Panc1 (cell line): ENCODE measurements around the gene PSMD6. TPM values are rescaled to one million over a fixed set of nuclear protein-coding genes. Genes with fewer than 3 reads are reported as not detected.

Source experiments
- ATAC-seq: fragments of 200-7000 bp; cut with Tn5 transposase; 2 replicates; pipeline ENCODE4 v1.9.1; 2020; ENCODE audit warnings: mild to moderate bottlenecking, moderate library complexity
- BruUV-seq: library from RNA; stranded (reverse); fragments of 400-500 nt; replicated peaks from 2 replicates; lab custom pipeline; 2021; lab: Mats Ljungman, UMichigan
- CTCF ChIA-PET: fragments of 300-600 bp; sonication (Branson Sonifier 250); formaldehyde crosslinking; loops from one replicate; lab custom pipeline; 2022; ENCODE audit warnings: antibody characterized with exemption; lab: Charles Lee
- POLR2A ChIA-PET: fragments of 300-600 bp; sonication (Branson Sonifier 250); formaldehyde crosslinking; loops from one replicate; lab custom pipeline; 2022; ENCODE audit warnings: antibody characterized with exemption; lab: Charles Lee
- DNase-seq: peaks from one replicate; pipeline ENCODE4 v3.0.0-alpha.2; 2010; ENCODE audit warnings: low read depth, low spot score
- H3K27ac ChIP-seq: 2 replicates; pipeline ENCODE4 v1.5.1; 2011; ENCODE audit warnings: mild to moderate bottlenecking, low read length, inconsistent platforms
- H3K27me3 ChIP-seq: fragments of 200-500 bp; sonication (Bioruptor generic); 2 replicates; pipeline ENCODE4 v1.6.0; 2014; ENCODE audit warnings: low read length, inconsistent platforms; ENCODE audit not compliant: control insufficient read depth, insufficient read depth
- H3K36me3 ChIP-seq: fragments of 200-500 bp; sonication (Bioruptor generic); 2 replicates; pipeline ENCODE4 v1.5.1; 2014; ENCODE audit warnings: inconsistent platforms, mild to moderate bottlenecking, low read length, moderate library complexity; ENCODE audit not compliant: control insufficient read depth, insufficient read depth
- H3K4me1 ChIP-seq: 2 replicates; pipeline ENCODE4 v1.5.1; 2011; ENCODE audit warnings: inconsistent platforms, mild to moderate bottlenecking, low read length, moderate library complexity; ENCODE audit not compliant: control insufficient read depth, insufficient read depth
- H3K4me3 ChIP-seq, 2 experiments: 2 replicates each; pipeline ENCODE4 v1.5.1; 2011 to 2012; ENCODE audit warnings: low read depth in 2 of 2, low read length in 2 of 2, mild to moderate bottlenecking in 2 of 2, inconsistent platforms in 1 of 2, moderate library complexity in 1 of 2
- H3K9me3 ChIP-seq: fragments of 200-500 bp; sonication (Bioruptor generic); 2 replicates; pipeline ENCODE4 v1.5.1; 2014; ENCODE audit warnings: low read depth, mild to moderate bottlenecking, inconsistent platforms, low read length, moderate library complexity; ENCODE audit not compliant: control insufficient read depth, insufficient read depth
- CTCF ChIP-seq: fragments of 450-650 bp; IDR thresholded peaks from 2 replicates; pipeline ENCODE4 v1.5.1; 2017; ENCODE audit warnings: mild to moderate bottlenecking
- POLR2AphosphoS5 ChIP-seq: IDR thresholded peaks from 2 replicates; pipeline ENCODE4 v1.6.1; 2012; ENCODE audit warnings: mild to moderate bottlenecking, low read depth, low read length, moderate library complexity
- REST ChIP-seq, 2 experiments: IDR thresholded peaks; 2 replicates each; pipeline ENCODE4 v1.6.1; 2011 to 2012; ENCODE audit warnings: low read depth in 2 of 2, control low read depth in 1 of 2, low read length in 1 of 2, mild to moderate bottlenecking in 1 of 2, moderate library complexity in 1 of 2; ENCODE audit not compliant: insufficient read depth in 1 of 2
- SIN3A ChIP-seq: IDR thresholded peaks from 2 replicates; pipeline ENCODE4 v1.6.1; 2012; ENCODE audit warnings: low read depth, mild to moderate bottlenecking, low read length, moderate library complexity, borderline replicate concordance; ENCODE audit not compliant: insufficient read depth
- TCF7L2 ChIP-seq: IDR thresholded peaks from 2 replicates; pipeline ENCODE4 v1.6.1; 2011; ENCODE audit warnings: mild to moderate bottlenecking, low read depth, low read length, inconsistent platforms
- in situ Hi-C: cut with HindIII; loops from 2 replicates; pipeline ENCODE4 v1.10.0; 2016; ENCODE audit warnings: low sequenced_read_pairs, low pct_unique_long_range_greater_than_20kb
- intact Hi-C: fragments of 100-400 bp; cut with micrococcal nuclease; formaldehyde crosslinking; loops from one replicate; pipeline ENCODE4 v1.10.0; 2022; ENCODE audit not compliant: unreplicated experiment
- total RNA-seq: library from RNA; stranded (reverse); gene quantifications from one replicate; pipeline ENCODE4 v1.2.1, GENCODE V29; 2021; ENCODE audit not compliant: unreplicated experiment

PSMD6 gene
- total RNA-seq, 1 experiment from 2014 or later = 55.6 TPM

- in situ Hi-C loops = no loop called here
- no peak overlapping the region for H3K27ac ChIP-seq
- no peak for DNase-seq
- no peaks in the 10 kb centered on the region for H3K27me3 ChIP-seq
- ATAC-seq = no peak
- BruUV-seq = no TSS peak
- no peak overlapping the region for H3K4me3 ChIP-seq
- intact Hi-C loops = no loop called here
- POLR2A ChIA-PET = no interaction called here
- no peaks in the 10 kb centered on the region for H3K9me3 ChIP-seq
- no peaks in the 10 kb centered on the region for H3K4me1 ChIP-seq
- CTCF ChIA-PET = interaction anchor here (1.3 kb wide), 1 partner anchor 454 kb away, joined by 3 read pairs; no protein-coding TSS in a partner anchor
- TF ChIP-seq CTCF (no peak), TCF7L2 (no peak), REST (IDR thresholded peaks at IDR 0.05; ENCODE audit: insufficient read depth in 1 of 2, low read depth in 2 of 2, low read length in 1 of 2) (no peak), SIN3A (no peak), POLR2AphosphoS5 (no peak)
- no peaks in the 10 kb centered on the region for H3K36me3 ChIP-seq
These were observed 6.0 kb upstream of the PSMD6 start for GRCh38 chr3:64029287-64029686.

GRCh38 chr3:64028754-64029153 is 5.5 kb upstream of the PSMD6 start:
- H3K4me1 ChIP-seq = no peaks in the 10 kb centered on the region
- no peaks in the 10 kb centered on the region for H3K36me3 ChIP-seq
- H3K27ac ChIP-seq = no peak overlapping the region
- ATAC-seq (no peak), DNase-seq (no peak)
- in situ Hi-C loops = no loop called here
- intact Hi-C loops = no loop called here
- no TSS peak for BruUV-seq
- ChIA-PET CTCF (no interaction called here), POLR2A (no interaction called here)
- no peak overlapping the region for H3K4me3 ChIP-seq
- H3K9me3 ChIP-seq = no peaks in the 10 kb centered on the region
- TF ChIP-seq REST (IDR thresholded peaks at IDR 0.05; ENCODE audit: insufficient read depth in 1 of 2, low read depth in 2 of 2, low read length in 1 of 2) = no peak
- no peak for TF ChIP-seq CTCF
- no peaks in the 10 kb centered on the region for H3K27me3 ChIP-seq
